GM08714 (cell line): ENCODE results near the gene NBEA.
"Not testable (repeated sequence)": the region's sequence is repeated elsewhere in the genome, so short reads cannot be mapped to it uniquely, and the experiment has no call there.

ENCODE experiments used
- H3K4me3 ChIP-seq: fragments of 200-500 bp; sonication (Bioruptor generic); 2 replicates; pipeline ENCODE4 v1.5.1; 2014; ENCODE audit warnings: mild to moderate bottlenecking, low read length, inconsistent platforms
- ZNF274 ChIP-seq: IDR thresholded peaks from 2 replicates; pipeline ENCODE4 v1.6.1; 2012; ENCODE audit warnings: mild to moderate bottlenecking, low read depth, low read length

NBEA gene

DNA sequence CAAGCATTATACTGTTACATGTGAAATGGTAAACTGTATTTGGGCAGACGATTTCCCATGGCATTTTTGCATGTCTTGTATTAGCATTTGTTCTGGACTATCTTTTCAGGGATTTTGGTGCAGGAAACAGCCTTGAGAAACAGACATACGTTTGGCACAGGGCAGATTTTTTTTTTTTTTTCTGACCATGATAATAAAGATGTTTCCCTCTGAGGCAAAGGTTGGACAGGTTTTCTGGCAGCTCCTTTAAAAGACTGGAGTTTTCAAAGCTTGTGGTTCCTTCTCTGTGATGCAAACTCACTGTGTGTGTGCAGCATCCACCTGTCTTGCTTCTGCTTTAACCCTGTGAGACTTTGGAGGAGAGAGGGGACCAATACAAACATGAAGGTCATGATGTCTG, 63.0 kb downstream of the NBEA start:
- TF ChIP-seq ZNF274 = no peak
- H3K4me3 ChIP-seq = no peak overlapping the region

DNA sequence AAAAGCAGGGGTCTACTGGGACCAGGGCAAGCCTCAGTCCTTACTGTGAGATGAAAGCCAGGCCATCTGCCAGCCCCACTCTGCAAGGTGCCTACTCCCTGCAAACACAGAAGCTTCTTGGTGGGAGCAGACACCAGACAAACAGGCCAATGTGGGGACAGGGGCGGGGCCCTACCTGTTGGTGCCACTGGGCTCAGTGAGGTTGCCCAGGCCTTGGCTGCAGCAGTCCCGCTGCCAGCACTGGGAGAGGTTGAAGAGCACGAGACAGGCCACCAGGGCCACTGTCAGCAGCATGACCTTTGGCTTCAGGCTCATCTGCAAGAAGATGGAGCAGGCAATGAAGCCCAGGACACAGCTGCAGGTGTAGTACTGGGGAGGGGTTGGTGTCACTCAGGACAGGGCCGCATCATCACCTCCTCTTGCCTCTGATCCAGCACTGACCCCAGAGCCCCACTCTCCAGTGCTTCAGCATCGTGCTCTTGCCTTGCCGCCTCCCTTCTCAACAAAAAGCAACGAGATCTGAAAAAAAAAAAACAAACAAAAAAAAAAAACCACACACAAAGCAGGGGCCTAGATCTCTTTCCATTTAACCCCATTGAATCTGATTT, 72.6 kb downstream of the NBEA start:
- no peak for TF ChIP-seq ZNF274
- no peak overlapping the region for H3K4me3 ChIP-seq

DNA sequence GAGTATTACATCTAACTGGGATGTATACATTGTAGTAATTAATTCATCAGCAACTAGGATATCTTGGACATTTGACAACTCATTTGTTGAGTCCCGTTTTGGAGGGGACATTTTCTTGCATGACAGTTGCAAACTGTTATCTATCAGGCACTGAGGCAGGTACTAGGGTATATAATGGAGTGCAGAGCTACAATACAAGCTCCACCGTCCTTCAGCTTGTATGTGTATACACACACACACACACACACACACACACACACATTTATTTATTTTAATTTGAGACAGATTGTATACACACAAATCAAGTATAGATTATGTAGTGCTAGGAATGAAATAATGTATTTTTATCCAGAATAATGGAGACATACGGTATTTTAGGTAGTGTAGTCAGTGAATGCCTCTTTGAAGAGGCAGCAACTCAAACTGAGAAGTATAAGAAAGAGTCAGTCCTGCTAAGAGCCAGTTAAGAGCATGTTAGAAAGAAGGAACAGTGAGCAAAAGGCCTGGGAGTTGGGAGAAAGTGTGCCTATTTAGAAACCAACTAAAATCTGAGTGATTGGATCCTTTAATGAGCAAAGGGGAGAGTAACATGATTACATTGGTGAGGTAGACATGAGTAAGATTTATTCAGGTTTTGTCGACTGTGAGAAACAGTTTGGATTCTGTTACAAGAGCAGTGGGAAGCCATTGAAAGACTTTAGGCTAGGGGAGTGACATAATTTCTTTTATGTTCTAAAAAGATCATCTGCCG, 74.5 kb downstream of the NBEA start:
- no peak for TF ChIP-seq ZNF274
- no peak overlapping the region for H3K4me3 ChIP-seq

DNA sequence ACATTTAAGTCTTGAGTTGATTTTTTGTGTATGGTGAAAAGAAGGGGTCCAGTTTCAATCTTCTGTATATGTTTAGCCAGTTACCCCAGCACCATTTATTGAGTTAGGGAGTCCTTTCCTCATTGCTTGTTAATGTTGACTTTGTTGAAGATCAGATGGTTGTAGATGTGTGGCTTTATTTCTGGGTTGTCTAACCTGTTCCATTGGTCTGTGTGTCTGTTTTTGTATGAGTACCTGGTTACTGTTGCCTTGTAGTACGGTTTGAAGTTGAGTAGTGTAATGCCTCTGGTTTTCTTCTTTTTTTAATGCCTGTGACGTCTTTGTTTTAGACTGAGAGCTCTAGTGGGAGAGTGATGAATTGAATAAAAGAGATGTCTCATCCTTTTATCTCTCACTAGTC, 83.2 kb downstream of the NBEA start:
- no peak for TF ChIP-seq ZNF274

DNA sequence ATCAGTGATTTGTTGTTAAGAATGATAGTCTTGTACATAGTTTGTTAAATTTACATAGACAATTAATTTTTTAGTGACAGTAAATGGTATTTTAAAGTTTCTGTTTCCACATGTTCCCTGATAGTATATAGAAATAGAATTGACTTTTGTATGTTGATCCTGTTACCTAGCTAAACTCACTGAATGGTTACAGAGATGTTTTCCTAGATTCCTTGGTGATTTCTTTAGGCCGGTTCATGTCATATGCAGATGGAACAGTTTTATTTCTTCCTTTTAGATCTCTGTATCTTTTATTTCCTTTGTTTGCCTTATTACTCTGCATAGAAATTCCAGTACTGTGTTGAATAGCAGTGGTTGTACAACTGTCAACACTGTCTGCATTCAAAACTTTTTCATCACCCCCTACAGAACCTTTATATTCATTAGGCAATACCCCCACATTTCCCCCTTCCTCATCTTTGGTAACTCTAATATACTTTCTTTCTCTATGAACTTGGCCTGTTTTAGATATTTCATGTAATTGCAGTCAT, 86.3 kb downstream of the NBEA start:
- TF ChIP-seq ZNF274 = no peak
- no peak overlapping the region for H3K4me3 ChIP-seq

More for the DNA sequence above, 83.2 kb downstream of the NBEA start:
- no peak overlapping the region for H3K4me3 ChIP-seq

DNA sequence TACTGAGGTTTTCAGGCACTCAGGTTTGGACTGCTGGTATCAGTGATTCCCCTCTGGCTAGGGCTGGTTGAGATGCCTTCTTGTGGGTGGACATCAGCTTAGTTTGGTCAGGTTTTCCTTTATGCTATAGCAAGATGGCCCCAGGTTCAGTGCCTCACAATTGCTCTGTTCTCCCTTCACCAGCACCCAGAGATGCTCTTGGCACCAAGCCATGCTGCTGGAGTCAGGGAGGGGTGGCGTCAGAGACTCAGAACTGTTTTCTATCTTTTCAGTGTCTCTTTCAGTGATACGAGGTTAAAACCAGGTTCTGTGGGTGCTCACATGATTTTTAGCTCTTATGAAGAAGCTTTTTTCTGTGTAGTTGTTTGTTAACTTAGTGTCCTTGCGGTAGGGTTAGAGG, 96.9 kb downstream of the NBEA start:
- no peak overlapping the region for H3K4me3 ChIP-seq
- TF ChIP-seq ZNF274 = no peak

DNA sequence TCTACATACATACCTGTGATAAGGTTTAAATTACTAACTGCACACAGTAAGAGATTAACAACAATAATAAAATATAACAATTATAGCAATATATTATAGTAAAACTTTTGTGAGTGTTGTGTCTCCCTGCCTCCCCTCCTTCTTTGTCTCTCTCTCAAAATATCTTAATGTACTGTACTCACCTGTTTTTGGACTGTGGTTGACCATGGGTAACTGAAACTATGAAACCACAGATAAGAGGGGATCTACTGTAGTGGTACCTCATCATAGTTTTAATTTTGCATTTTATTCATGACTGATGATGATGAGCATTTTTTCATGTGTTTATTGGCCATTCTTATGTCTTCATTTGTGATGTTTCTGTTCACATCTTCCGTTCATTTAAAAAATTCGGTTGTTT, 104.5 kb downstream of the NBEA start:
- TF ChIP-seq ZNF274 = no peak

DNA sequence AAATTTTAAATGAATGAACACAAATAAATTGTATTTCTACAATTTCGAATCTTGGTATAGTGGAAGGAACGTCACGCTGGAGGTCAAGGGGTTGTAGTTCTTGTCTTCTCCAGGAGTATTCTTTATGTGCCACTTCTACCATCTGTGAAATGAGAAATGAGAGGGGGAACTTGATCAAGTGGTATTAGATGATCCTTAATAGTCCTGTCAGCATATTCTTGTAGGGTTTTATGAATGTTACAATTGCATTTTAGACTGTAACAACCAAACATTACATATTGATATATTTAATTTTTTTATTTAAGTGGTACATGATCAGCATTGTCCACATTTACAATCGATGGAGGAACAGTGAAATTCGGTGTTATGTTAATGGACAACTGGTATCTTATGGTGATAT, 113.6 kb downstream of the NBEA start:
- H3K4me3 ChIP-seq = no peak overlapping the region
- no peak for TF ChIP-seq ZNF274

More for the DNA sequence above, 104.5 kb downstream of the NBEA start:
- H3K4me3 ChIP-seq = no peak overlapping the region

DNA sequence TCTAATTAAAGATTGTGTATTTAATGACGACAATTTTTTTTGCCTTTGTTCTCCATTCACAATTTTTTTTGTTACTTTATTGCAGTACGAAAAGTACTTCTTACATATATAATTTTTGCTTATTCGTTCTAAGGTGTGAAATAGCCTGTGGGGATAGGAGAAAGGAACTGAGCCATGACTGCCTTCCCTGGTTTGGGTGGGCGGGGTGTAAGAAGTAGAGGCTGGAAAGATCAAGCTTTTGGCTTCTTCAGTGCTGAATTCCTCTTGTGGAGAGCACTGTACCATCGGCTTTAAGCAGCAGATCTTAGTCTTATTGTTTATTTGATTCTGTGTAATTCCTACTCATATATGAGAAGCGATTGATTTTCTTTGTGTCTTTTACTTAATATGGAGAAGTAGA, 115.8 kb downstream of the NBEA start:
- no peak overlapping the region for H3K4me3 ChIP-seq
- TF ChIP-seq ZNF274 = no peak

DNA sequence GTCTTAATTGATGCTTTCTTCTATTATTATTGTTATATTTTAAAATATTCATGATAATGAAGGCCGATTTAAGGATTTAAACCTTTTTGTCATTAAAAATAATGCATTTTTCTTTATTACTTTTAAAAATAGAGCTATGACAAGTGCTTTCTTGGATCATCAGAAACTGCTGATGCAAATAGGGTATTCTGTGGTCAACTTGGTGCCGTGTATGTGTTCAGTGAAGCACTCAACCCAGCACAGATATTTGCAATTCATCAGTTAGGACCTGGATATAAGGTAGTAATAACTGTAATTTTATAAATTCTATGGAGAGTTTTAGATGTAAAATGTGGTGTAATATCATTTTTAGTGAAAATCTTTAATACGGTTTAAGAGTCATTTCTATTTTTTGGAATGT, 116.5 kb downstream of the NBEA start:
- H3K4me3 ChIP-seq = not testable (repeated sequence)

DNA sequence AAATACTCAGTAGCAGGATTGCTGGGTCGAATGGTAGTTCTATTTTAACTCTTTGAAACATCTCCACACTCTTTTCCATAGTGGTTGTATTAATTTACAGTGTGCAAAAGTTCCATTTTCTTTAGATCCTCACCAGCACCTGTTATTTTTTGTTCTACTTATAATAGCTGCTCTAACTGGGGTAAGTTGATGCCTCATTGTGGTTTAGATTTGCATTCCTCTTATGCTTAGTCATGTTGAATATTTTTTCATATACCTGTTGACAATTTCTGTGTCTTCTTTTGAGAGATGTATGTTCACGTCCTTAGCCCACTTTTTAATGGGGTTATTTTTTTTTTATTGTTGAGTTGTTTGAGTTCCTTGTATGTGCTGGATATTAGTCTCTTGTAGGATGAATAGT, 144.6 kb downstream of the NBEA start:
- no peak overlapping the region for H3K4me3 ChIP-seq
- no peak for TF ChIP-seq ZNF274

DNA sequence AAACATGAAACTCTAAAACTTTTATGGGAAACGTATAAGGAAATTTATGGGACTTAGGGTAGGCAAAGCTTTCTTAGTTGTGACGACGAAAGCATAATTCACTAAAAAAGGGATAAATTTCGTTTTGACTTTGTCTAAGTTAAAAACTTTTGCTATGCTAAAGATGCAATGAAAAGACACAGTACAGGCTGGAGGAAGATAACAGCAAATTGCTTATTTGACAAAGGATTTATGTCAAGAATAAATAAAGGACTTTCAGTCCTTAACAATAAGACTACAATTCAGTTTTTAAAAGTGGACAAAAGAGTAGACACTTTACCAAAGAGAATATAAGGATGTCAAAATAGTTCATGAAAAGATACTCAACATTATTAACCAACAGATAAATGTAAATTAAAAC, 150.2 kb downstream of the NBEA start:
- no peak for TF ChIP-seq ZNF274
- H3K4me3 ChIP-seq = no peak overlapping the region

DNA sequence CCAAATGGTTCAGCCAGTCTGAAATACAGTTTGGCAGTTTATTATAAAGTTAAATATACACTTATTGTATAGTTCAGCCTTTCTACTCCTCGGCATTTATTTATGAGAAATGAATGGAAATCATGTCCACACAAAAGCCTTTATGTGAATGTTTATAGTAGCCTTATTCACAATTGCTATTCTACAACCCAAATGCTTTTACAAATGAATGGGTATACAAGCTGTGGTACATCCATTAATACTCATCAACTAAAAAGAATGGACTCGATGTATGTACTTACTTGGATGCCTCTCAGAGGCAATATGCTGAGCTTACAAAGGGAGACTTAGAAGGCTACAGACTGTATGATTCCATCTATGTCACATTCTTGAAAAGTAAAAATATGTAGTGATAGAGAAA, 150.7 kb downstream of the NBEA start:
- no peak for TF ChIP-seq ZNF274
- no peak overlapping the region for H3K4me3 ChIP-seq

DNA sequence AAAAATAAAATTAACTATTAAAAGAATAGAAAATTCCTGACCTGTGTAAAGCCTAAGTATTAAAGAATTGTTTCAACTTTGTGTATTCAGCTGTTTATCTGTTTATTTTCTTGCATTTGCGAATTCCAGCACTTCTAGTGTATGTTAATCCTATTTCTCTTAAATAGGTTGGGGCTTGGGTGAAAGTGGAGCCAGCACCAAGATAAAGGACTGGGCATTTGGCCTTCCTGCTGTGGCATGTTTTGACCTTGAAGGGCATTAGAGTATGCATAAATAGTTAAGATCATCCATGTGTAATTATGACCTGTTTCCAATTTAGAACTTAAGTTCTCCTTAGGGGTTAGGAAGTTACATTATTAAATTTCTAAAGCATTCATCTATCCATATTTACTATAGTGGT, 151.3 kb downstream of the NBEA start:
- no peak for TF ChIP-seq ZNF274
- no peak overlapping the region for H3K4me3 ChIP-seq

DNA sequence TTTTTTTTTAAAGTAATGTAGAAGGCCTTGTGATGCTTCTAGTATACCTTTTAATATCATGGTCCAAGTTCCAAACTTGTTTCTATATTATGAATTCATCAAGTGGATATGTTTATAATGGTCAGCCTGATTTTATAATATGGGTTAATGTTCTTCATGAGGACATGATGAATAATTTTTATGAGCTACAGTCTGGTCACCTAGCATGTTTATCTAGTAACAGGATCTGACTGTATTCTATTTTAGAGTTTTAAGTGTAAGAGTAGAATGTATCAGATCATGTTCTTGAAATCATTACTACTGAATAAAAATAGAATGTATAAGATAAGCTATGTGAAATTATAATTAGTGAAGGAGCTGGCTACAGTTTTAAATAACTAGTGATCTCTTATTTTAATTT, 164.7 kb downstream of the NBEA start:
- not testable (repeated sequence) for H3K4me3 ChIP-seq

DNA sequence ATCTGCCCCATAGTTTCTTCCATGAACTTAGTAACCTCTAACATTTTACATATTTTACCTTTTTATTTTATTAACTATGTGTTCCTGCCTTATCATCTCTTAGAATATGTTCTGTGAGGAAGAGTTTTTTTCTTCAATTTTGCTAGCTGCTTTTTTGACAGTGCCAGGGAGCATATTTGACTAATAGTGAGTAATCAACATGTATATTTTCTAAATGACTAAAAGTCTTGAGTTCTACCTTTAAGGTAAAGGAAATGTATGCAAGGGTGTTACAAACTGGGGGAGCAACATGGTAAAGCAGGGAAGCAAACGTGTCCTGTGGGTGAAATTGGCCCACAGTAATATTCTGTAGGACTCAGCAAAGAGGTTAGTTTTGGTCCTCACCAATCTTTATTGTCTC, 165.5 kb downstream of the NBEA start:
- no peak overlapping the region for H3K4me3 ChIP-seq
- no peak for TF ChIP-seq ZNF274

DNA sequence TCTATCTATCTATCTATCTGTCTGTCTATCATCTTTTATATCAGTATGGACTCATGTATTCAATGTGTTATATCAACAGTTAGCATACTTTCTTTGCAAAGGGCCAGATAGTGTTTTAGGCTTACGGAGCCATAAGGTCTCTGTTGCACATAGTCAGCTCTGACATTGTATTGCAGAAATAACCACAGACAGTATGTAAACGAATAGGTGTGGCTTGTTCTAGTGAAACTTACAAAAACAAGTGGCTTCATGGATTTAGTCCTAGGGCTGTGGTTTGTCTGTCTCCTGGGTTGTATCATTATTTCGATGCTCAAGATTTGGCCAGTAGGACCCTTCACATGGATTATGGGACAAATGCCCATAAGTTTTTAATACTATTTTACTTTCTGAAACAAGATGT, 171.5 kb downstream of the NBEA start:
- not testable (repeated sequence) for H3K4me3 ChIP-seq
